Mucosa of descending colon (tissue), 3 donors: Measurements from ENCODE around the gene CIAO3. TPM values are rescaled to one million over a fixed set of nuclear protein-coding genes. Genes with fewer than 3 reads are reported as not detected.
"Not testable (repeated sequence)": the region's sequence is repeated elsewhere in the genome, so short reads cannot be mapped to it uniquely, and the experiment has no call there.

Experiments used
- ATAC-seq: fragments of 200-7000 bp; cut with Tn5 transposase; one replicate; pipeline ENCODE4 v1.9.1; 2020; ENCODE audit warnings: mild to moderate bottlenecking, moderate library complexity
- DNase-seq, 3 donors: peaks; one replicate each; pipeline ENCODE4 v3.0.0-alpha.2; 2020
- H3K36me3 ChIP-seq: fragments of 200-600 bp; one replicate; pipeline ENCODE4 v1.8.0; 2021; ENCODE audit warnings: low read depth, mild to moderate bottlenecking
- H3K4me1 ChIP-seq: fragments of 200-600 bp; one replicate; pipeline ENCODE4 v1.8.0; 2021; ENCODE audit warnings: low read depth, mild to moderate bottlenecking
- H3K4me3 ChIP-seq: fragments of 200-600 bp; one replicate; pipeline ENCODE4 v1.8.0; 2021; ENCODE audit warnings: mild to moderate bottlenecking
- H3K9me3 ChIP-seq: fragments of 200-600 bp; one replicate; pipeline ENCODE4 v1.8.0; 2021; ENCODE audit warnings: mild to moderate bottlenecking
- CTCF ChIP-seq: fragments of 200-600 bp; IDR thresholded peaks from one replicate; pipeline ENCODE4 v1.8.0; 2022; ENCODE audit warnings: antibody characterized with exemption, mild to moderate bottlenecking
- intact Hi-C, 2 donors: fragments of 100-400 bp; cut with DNase I in 1 of 2; cut with micrococcal nuclease in 1 of 2; formaldehyde crosslinking; loops; one replicate each; pipeline versions ENCODE4 v1.11.0 to v1.11.1; 2022; cut with DNase I, micrococcal nuclease
- total RNA-seq, 3 donors: library from RNA; stranded (reverse); fragmentation: NEBNext Ultra II Directional in 2 of 3; extraction: Animal tissue kit (Norgen Biotek cat#: 25700) in 2 of 3; gene quantifications; one replicate each; pipeline versions ENCODE4 v1.2.1 to v1.2.4, GENCODE V29; 2021 to 2023
- donor health status: DM: no; HTN: no; CAD: no; lungs with moderate emphysema.
- donor health status: DM: no; HTN: no; CAD: no.
- donor health status: DM: no; HTN: yes; CAD: no.

CIAO3 gene
- total RNA-seq, 3 donors from 2014 or later = 37.7 to 48.7 (median 47.6) TPM

DNA sequence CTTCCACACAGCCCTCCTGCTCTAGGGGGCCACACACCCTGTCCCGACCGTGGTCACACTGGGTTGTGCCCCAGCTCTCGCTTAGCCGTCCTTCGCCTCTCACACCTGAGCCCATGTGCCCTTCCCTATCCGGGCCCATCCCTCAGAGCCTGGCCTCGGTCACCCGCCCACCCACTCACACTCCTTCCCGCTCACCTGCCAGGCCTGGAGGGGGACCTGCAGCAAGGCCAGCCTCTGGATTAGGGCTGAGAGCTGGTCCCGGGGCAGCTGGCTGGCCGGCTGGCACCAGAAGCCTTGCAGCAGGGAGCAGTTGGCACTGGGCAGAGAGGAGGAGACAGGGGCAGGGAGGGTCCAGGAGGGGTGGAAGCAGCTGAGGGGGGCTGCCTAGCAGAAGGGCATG is 37.6 kb upstream of the CIAO3 start:
- H3K9me3 ChIP-seq = no peaks in the 10 kb centered on the region
- no peaks in the 10 kb centered on the region for H3K36me3 ChIP-seq
- ATAC-seq (no peak), DNase-seq (no peak)
- H3K4me1 ChIP-seq = no peaks in the 10 kb centered on the region
- TF ChIP-seq CTCF = no peak
- H3K4me3 ChIP-seq = no peak overlapping the region
- intact Hi-C loops = no loop called here

- DNase-seq (no peak), ATAC-seq (no peak)
- no peaks in the 10 kb centered on the region for H3K9me3 ChIP-seq
- no peak overlapping the region for H3K4me3 ChIP-seq
- no peak for TF ChIP-seq CTCF
- H3K36me3 ChIP-seq = no peaks in the 10 kb centered on the region
- no peaks in the 10 kb centered on the region for H3K4me1 ChIP-seq
- intact Hi-C loops = no loop called here
Measured at GRCh38 chr16:777826-778225, 37.0 kb upstream of the CIAO3 start.

GRCh38 chr16:776824-777223 is 36.0 kb upstream of the CIAO3 start:
- Histone ChIP-seq H3K4me1 (no peaks in the 10 kb centered on the region), H3K9me3 (no peaks in the 10 kb centered on the region), H3K4me3 (no peak overlapping the region), H3K36me3 (no peaks in the 10 kb centered on the region)
- no peak for ATAC-seq
- DNase-seq = no peak
- intact Hi-C loops = no loop called here
- no peak for TF ChIP-seq CTCF

DNA sequence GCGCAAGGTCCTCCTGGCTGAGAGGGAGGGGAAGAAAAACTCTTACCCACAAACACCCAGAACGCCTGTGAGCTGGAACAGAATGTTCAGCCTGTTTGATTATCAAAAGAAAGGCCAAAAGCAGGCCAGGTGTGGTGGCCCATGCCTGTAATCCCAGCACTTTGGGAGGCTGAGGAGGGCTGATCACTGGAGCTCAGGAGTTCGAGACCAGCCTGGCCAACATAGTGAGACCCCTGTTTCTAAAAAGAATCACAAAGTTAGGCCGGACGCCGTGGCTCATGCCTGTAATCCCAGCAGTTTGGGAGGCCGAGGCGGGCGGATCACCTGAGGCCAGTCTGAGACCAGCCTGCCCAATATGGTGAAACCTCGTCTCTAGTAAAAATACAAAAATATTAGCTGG is 35.5 kb upstream of the CIAO3 start:
- intact Hi-C loops, H3K4me3 ChIP-seq, H3K9me3 ChIP-seq, H3K36me3 ChIP-seq, ATAC-seq, DNase-seq, H3K4me1 ChIP-seq: not testable (repeated sequence)

DNA sequence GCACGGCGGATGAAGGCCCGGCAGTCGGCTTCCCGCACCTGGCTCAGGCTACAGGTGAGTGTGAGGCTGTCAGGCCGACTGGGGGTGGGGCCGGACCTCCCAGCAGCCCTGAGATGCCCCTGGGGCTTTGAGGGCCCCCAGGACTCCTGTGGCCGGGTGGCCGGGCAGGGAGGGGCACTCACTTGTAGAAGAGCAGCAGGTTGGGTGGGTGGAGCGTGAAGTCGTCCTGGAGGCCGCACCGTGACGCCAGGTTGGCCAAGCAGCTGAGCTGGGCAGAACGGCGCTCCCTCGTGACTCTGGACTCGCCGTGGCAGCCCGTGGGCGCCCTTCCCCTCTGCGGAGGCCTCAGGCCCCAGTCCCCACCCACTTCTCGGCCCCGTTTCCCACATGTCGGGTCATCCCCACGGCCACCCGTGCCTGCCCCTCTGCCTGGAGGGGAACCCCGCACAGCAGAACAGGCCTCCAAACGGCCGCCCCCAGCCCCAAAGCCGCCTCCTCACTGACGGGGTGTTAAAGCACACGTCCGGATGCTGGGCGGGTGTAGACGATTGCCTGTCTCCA is 34.5 kb upstream of the CIAO3 start:
- intact Hi-C loops = no loop called here

More for the DNA sequence above, 34.5 kb upstream of the CIAO3 start:
- ATAC-seq (no peak), DNase-seq (no peak)
- Histone ChIP-seq H3K4me3 (no peak overlapping the region), H3K4me1 (no peaks in the 10 kb centered on the region), H3K36me3 (no peaks in the 10 kb centered on the region), H3K9me3 (no peaks in the 10 kb centered on the region)
- no peak for TF ChIP-seq CTCF
